PC-9 (cell line): ENCODE data around the gene ERMN.

Experiments
- EZH2 ChIP-seq: fragments of 200-600 bp; sonication (generic); IDR thresholded peaks from 2 replicates; pipeline ENCODE4 v1.8.0; 2017; ENCODE audit warnings: antibody characterized with exemption, low read depth
- TF ChIP-seq, protein P1 (sequence below): fragments of 200-600 bp; sonication (generic); conservative IDR thresholded peaks from 2 replicates; pipeline ENCODE4 v1.6.1; 2017; ENCODE audit warnings: mixed run types, antibody characterized with exemption, mild to moderate bottlenecking, moderate library complexity

DNA sequence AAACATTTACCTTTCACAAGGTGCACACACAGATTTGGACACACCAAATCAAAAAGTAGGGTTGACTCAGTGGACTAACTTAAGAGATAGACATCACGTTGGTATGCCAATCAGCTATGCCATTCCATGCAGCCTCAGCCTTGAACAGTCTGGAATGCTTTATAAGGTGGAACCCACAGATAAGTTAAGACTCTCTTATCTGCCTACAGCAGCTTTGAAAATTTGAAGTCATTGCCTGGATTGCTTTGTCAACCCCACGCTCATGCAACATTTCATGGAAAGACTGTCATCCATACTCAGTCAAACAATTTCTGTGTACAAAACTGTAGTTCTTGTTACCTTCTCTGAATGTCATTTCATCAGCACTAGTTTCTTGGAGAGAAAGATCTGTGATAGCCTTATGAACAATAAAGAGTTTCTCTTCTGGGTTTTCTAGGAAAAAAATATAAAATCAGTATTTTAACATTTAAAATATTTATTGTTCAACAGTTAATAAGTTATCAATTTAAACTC, 1.2 kb downstream of the ERMN start:
- TF ChIP-seq, protein P1, sequence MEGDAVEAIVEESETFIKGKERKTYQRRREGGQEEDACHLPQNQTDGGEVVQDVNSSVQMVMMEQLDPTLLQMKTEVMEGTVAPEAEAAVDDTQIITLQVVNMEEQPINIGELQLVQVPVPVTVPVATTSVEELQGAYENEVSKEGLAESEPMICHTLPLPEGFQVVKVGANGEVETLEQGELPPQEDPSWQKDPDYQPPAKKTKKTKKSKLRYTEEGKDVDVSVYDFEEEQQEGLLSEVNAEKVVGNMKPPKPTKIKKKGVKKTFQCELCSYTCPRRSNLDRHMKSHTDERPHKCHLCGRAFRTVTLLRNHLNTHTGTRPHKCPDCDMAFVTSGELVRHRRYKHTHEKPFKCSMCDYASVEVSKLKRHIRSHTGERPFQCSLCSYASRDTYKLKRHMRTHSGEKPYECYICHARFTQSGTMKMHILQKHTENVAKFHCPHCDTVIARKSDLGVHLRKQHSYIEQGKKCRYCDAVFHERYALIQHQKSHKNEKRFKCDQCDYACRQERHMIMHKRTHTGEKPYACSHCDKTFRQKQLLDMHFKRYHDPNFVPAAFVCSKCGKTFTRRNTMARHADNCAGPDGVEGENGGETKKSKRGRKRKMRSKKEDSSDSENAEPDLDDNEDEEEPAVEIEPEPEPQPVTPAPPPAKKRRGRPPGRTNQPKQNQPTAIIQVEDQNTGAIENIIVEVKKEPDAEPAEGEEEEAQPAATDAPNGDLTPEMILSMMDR = no peak
- TF ChIP-seq EZH2 = no peak
